COR-L47 (cell line): Measurements from ENCODE around the gene PMCH.
"Not testable (repeated sequence)": the region's sequence is repeated elsewhere in the genome, so short reads cannot be mapped to it uniquely, and the experiment has no call there.

Experiments used
- DNase-seq: peaks from one replicate; lab custom pipeline; 2025; lab: John Stamatoyannopoulos, UW

PMCH gene

GRCh38 chr12:102197789-102198188 is at the start of gene PMCH:
PMCH (minus strand) TSS chr12:102197833; CDS start chr12:102197770, 63 bp downstream.
- no peak for DNase-seq

GRCh38 chr12:102240859-102241258 is 43.2 kb upstream of the PMCH start:
- DNase-seq = not testable (repeated sequence)

GRCh38 chr12:102234599-102234998 is 37.0 kb upstream of the PMCH start:
- no peak for DNase-seq

GRCh38 chr12:102232446-102232845 is 34.8 kb upstream of the PMCH start:
- DNase-seq = no peak

- DNase-seq = no peak
Measured at GRCh38 chr12:102232036-102232435, 34.4 kb upstream of the PMCH start.

- no peak for DNase-seq
Measured at GRCh38 chr12:102227954-102228353, 30.3 kb upstream of the PMCH start.

- DNase-seq = no peak
Measured at GRCh38 chr12:102220736-102221135, 23.1 kb upstream of the PMCH start.

GRCh38 chr12:102215992-102216691 is 18.5 kb upstream of the PMCH start:
- DNase-seq = no peak

GRCh38 chr12:102204025-102204424 is 6.4 kb upstream of the PMCH start:
- DNase-seq = no peak

- no peak for DNase-seq
Measured at GRCh38 chr12:102202556-102202955, 4.9 kb upstream of the PMCH start.

- no peak for DNase-seq
Measured at GRCh38 chr12:102201436-102202061, 3.9 kb upstream of the PMCH start.

GRCh38 chr12:102195826-102196225 is 1.8 kb downstream of the PMCH start:
- no peak for DNase-seq

- no peak for DNase-seq
Measured at GRCh38 chr12:102182635-102183034, 15.0 kb downstream of the PMCH start.

- no peak for DNase-seq
Measured at GRCh38 chr12:102174761-102175160, 22.9 kb downstream of the PMCH start.

- DNase-seq = no peak
Measured at GRCh38 chr12:102174117-102174516, 23.5 kb downstream of the PMCH start.

GRCh38 chr12:102172436-102172835 is 25.2 kb downstream of the PMCH start:
- DNase-seq = no peak

- DNase-seq = no peak
Measured at GRCh38 chr12:102171951-102172350, 25.7 kb downstream of the PMCH start.

- peak; percentile 36 for DNase-seq
Measured at GRCh38 chr12:102169922-102170621, 27.6 kb downstream of the PMCH start.

GRCh38 chr12:102167821-102168604 is 29.6 kb downstream of the PMCH start:
- no peak for DNase-seq

- DNase-seq = no peak
Measured at GRCh38 chr12:102163383-102163782, 34.2 kb downstream of the PMCH start.

- DNase-seq = not testable (repeated sequence)
Measured at GRCh38 chr12:102155206-102155605, 42.4 kb downstream of the PMCH start.

- not testable (repeated sequence) for DNase-seq
Measured at GRCh38 chr12:102147062-102147587, 50.5 kb downstream of the PMCH start.
